Measurements from ENCODE around the gene EFHC1. TPM values are rescaled to one million over a fixed set of nuclear protein-coding genes. Genes with fewer than 3 reads are reported as not detected.
"Not testable (repeated sequence)": the region's sequence is repeated elsewhere in the genome, so short reads cannot be mapped to it uniquely, and the experiment has no call there.

EFHC1 gene
- total RNA-seq, 1 donor from 2014 or later = 54.9 TPM

- Mint-ChIP-seq H3K27me3 (no peaks in the 10 kb centered on the region), H3K4me3 (no peak overlapping the region), H3K4me1 (ENCODE audit: unreplicated experiment) (peaks cover 18% of the 10 kb centered on the region), H3K27ac (no peak overlapping the region), H3K36me3 (peaks cover 12% of the 10 kb centered on the region), H3K9me3 (peaks cover 6% of the 10 kb centered on the region)
- TF ChIP-seq CTCF (conservative IDR thresholded peaks at IDR 0.05) = no peak
- DNase-seq (ENCODE audit: extremely low spot score, unreplicated experiment) = no peak
Observed at GRCh38 chr6:52385074-52385473, 35.1 kb upstream of the EFHC1 start.

- peaks cover 12% of the 10 kb centered on the region for H3K36me3 Mint-ChIP-seq
Observed at GRCh38 chr6:52388119-52388518, 32.0 kb upstream of the EFHC1 start.

GRCh38 chr6:52388790-52389189, 31.4 kb upstream of the EFHC1 start:
- DNase-seq (ENCODE audit: extremely low spot score, unreplicated experiment) = no peak
- Mint-ChIP-seq H3K36me3 (peaks cover 15% of the 10 kb centered on the region), H3K27ac (no peak overlapping the region), H3K4me1 (ENCODE audit: unreplicated experiment) (peaks cover 19% of the 10 kb centered on the region), H3K27me3 (no peaks in the 10 kb centered on the region), H3K4me3 (no peak overlapping the region), H3K9me3 (peaks cover 6% of the 10 kb centered on the region)
- TF ChIP-seq CTCF (conservative IDR thresholded peaks at IDR 0.05) = no peak

More at GRCh38 chr6:52388119-52388518, 32.0 kb upstream of the EFHC1 start:
- not testable (repeated sequence) for H3K4me3 Mint-ChIP-seq; H3K27me3 Mint-ChIP-seq; H3K27ac Mint-ChIP-seq; H3K9me3 Mint-ChIP-seq; DNase-seq (ENCODE audit: extremely low spot score, unreplicated experiment)
- H3K4me1 Mint-ChIP-seq (ENCODE audit: unreplicated experiment) = peaks cover 19% of the 10 kb centered on the region

GRCh38 chr6:52389264-52389625, 30.9 kb upstream of the EFHC1 start:
- Mint-ChIP-seq H3K27me3 (no peaks in the 10 kb centered on the region), H3K4me1 (ENCODE audit: unreplicated experiment) (peaks cover 15% of the 10 kb centered on the region), H3K36me3 (peaks cover 10% of the 10 kb centered on the region), H3K9me3 (peaks cover 2% of the 10 kb centered on the region), H3K4me3 (no peak overlapping the region), H3K27ac (peak overlapping the region; percentile 49)
- no peak for DNase-seq (ENCODE audit: extremely low spot score, unreplicated experiment)
- no peak for TF ChIP-seq CTCF (conservative IDR thresholded peaks at IDR 0.05)

- peak overlapping the region; percentile 38 for H3K4me3 Mint-ChIP-seq
- TF ChIP-seq CTCF (conservative IDR thresholded peaks at IDR 0.05) = no peak
- H3K36me3 Mint-ChIP-seq = peaks cover 7% of the 10 kb centered on the region
- H3K9me3 Mint-ChIP-seq = no peaks in the 10 kb centered on the region
- H3K4me1 Mint-ChIP-seq (ENCODE audit: unreplicated experiment) = peaks cover 13% of the 10 kb centered on the region
- peak overlapping the region; percentile 49 for H3K27ac Mint-ChIP-seq
- no peaks in the 10 kb centered on the region for H3K27me3 Mint-ChIP-seq
- DNase-seq (ENCODE audit: extremely low spot score, unreplicated experiment) = no peak
Observed at GRCh38 chr6:52389626-52390360, 30.3 kb upstream of the EFHC1 start.

- DNase-seq (ENCODE audit: extremely low spot score, unreplicated experiment) = no peak
- peaks cover 7% of the 10 kb centered on the region for H3K36me3 Mint-ChIP-seq
Observed at GRCh38 chr6:52390361-52390727, 29.8 kb upstream of the EFHC1 start.

More at GRCh38 chr6:52390361-52390727, 29.8 kb upstream of the EFHC1 start:
- Mint-ChIP-seq H3K9me3 (no peaks in the 10 kb centered on the region), H3K27me3 (no peaks in the 10 kb centered on the region), H3K27ac (peak overlapping the region; percentile 49), H3K4me3 (no peak overlapping the region), H3K4me1 (ENCODE audit: unreplicated experiment) (peaks cover 13% of the 10 kb centered on the region)
- TF ChIP-seq CTCF (conservative IDR thresholded peaks at IDR 0.05) = no peak
